T-helper 2 cell (primary cell): ENCODE measurements around the gene PHB1.
"Not testable (repeated sequence)": the region's sequence is repeated elsewhere in the genome, so short reads cannot be mapped to it uniquely, and the experiment has no call there.

Experiments
- DNase-seq, 5 experiments: peaks; one replicate each; pipeline versions ENCODE4 v3.0.0 to v3.0.0-alpha.2; 2012 to 2022

The PHB1 gene

GRCh38 chr17:49403514-49404289, 11.0 kb downstream of the PHB1 start:
- peak in 1 of 5 experiments; percentile 23 for DNase-seq

GRCh38 chr17:49402706-49403105, 12.0 kb downstream of the PHB1 start:
- DNase-seq = no peak

- no peak for DNase-seq
Measured at GRCh38 chr17:49401971-49402611, 12.6 kb downstream of the PHB1 start.

GRCh38 chr17:49399995-49400394, 14.7 kb downstream of the PHB1 start:
- no peak for DNase-seq

GRCh38 chr17:49397586-49397985, 17.1 kb downstream of the PHB1 start:
- no peak for DNase-seq

GRCh38 chr17:49393491-49394255, 21.0 kb downstream of the PHB1 start:
- DNase-seq = no peak

GRCh38 chr17:49390548-49391324, 23.9 kb downstream of the PHB1 start:
- peak in 1 of 5 experiments; percentile 39 for DNase-seq

- not testable (repeated sequence) for DNase-seq
Measured at GRCh38 chr17:49389514-49390347, 25.0 kb downstream of the PHB1 start.

- no peak for DNase-seq
Measured at GRCh38 chr17:49388692-49389513, 25.8 kb downstream of the PHB1 start.

GRCh38 chr17:49388290-49388640, 26.4 kb downstream of the PHB1 start:
- peak in 2 of 5 experiments; percentile 57 to 71 for DNase-seq

- peak in 1 of 5 experiments; percentile 35 for DNase-seq
Measured at GRCh38 chr17:49387498-49388289, 27.0 kb downstream of the PHB1 start.

- no peak for DNase-seq
Measured at GRCh38 chr17:49386373-49386772, 28.3 kb downstream of the PHB1 start.

GRCh38 chr17:49384951-49385350, 29.7 kb downstream of the PHB1 start:
- no peak for DNase-seq

- DNase-seq = no peak
Measured at GRCh38 chr17:49383060-49383459, 31.6 kb downstream of the PHB1 start.

- DNase-seq = no peak
Measured at GRCh38 chr17:49382556-49382955, 32.1 kb downstream of the PHB1 start.

GRCh38 chr17:49381793-49382192, 32.9 kb downstream of the PHB1 start:
- no peak for DNase-seq

GRCh38 chr17:49381033-49381432, 33.6 kb downstream of the PHB1 start:
- no peak for DNase-seq

GRCh38 chr17:49379926-49380325, 34.8 kb downstream of the PHB1 start:
- DNase-seq = no peak

- DNase-seq = no peak
Measured at GRCh38 chr17:49378311-49378710, 36.4 kb downstream of the PHB1 start.

GRCh38 chr17:49375544-49375943, 39.1 kb downstream of the PHB1 start:
- DNase-seq = no peak
